Gastroesophageal sphincter (tissue), 4 donors: Measurements from ENCODE around the gene MEGF11. TPM values are rescaled to one million over a fixed set of nuclear protein-coding genes. Genes with fewer than 3 reads are reported as not detected.

Experiments used
- ATAC-seq: fragments of 150-250 bp; one replicate; pipeline ENCODE4 v1.9.1; 2016; ENCODE audit warnings: mild to moderate bottlenecking, moderate library complexity
- H3K27ac ChIP-seq, 4 donors: fragments of 200-600 bp; sonication (generic) in 3 of 4; 1 replicate in 3 of 4; 2 replicates in 1 of 4; pipeline ENCODE4 v1.5.1; 2016 to 2019
- H3K27me3 ChIP-seq: fragments of 200-600 bp; sonication (generic); one replicate; pipeline ENCODE4 v1.5.1; 2019
- H3K36me3 ChIP-seq, 2 donors: fragments of 200-600 bp; sonication (generic); one replicate each; pipeline ENCODE4 v1.5.1; 2019; ENCODE audit warnings: control low read depth in 1 of 2
- H3K4me1 ChIP-seq, 3 donors: fragments of 200-600 bp; sonication (generic); 1 replicate in 2 of 3; 2 replicates in 1 of 3; pipeline ENCODE4 v1.5.1; 2016 to 2019; ENCODE audit warnings: control low read depth in 2 of 3
- H3K4me3 ChIP-seq, 2 donors: fragments of 200-600 bp; sonication (generic); one replicate each; pipeline ENCODE4 v1.5.1; 2019; ENCODE audit warnings: mild to moderate bottlenecking in 1 of 2, moderate library complexity in 1 of 2
- H3K9me3 ChIP-seq, 3 donors: fragments of 200-600 bp; sonication (generic); one replicate each; pipeline ENCODE4 v1.5.1; 2017 to 2019; ENCODE audit warnings: control low read depth in 2 of 3
- CTCF ChIP-seq, 4 experiments: fragments of 200-600 bp in 2 of 4; fragments of 450-650 bp in 2 of 4; sonication (generic) in 1 of 4; IDR thresholded peaks; one replicate each; pipeline ENCODE4 v1.5.1; 2017 to 2019; ENCODE audit warnings: antibody characterized with exemption in 4 of 4, mild to moderate bottlenecking in 2 of 4, moderate library complexity in 2 of 4
- EP300 ChIP-seq: sonication (generic); formaldehyde crosslinking; IDR thresholded peaks from one replicate; pipeline ENCODE4 v1.6.1; 2017; ENCODE audit warnings: antibody characterized with exemption, mild to moderate bottlenecking
- POLR2A ChIP-seq, 2 donors: fragments of 450-650 bp; IDR thresholded peaks; one replicate each; pipeline ENCODE4 v1.6.1; 2017; ENCODE audit warnings: antibody characterized with exemption in 2 of 2, mild to moderate bottlenecking in 2 of 2, moderate library complexity in 1 of 2
- POLR2AphosphoS5 ChIP-seq: sonication (generic); formaldehyde crosslinking; IDR thresholded peaks from one replicate; pipeline ENCODE4 v1.6.1; 2017; ENCODE audit warnings: antibody characterized with exemption
- WGBS, 2 donors: methylation state at CpG; one replicate each; pipeline ENCODE4 v1.1.5; 2018; ENCODE audit warnings: low coverage in 1 of 2; 5-methylcytosine and 5-hydroxymethylcytosine counted together
- total RNA-seq, 4 donors: library from RNA; depleted of rRNA; stranded (reverse); fragments of >200 nt; gene quantifications; one replicate each; pipeline ENCODE4 v1.1.0, GENCODE V29; 2016

MEGF11 gene
- total RNA-seq, 4 donors from 2014 or later: 0.08 TPM; not detected in 3

- Histone ChIP-seq H3K27me3 (peaks cover 47% of the 10 kb centered on the region), H3K27ac (no peak overlapping the region), H3K4me3 (no peak overlapping the region), H3K9me3 (no peaks in the 10 kb centered on the region), H3K36me3 (no peaks in the 10 kb centered on the region), H3K4me1 (peaks cover 0 to 11% (median 0%) of the 10 kb centered on the region in 3 donors)
- WGBS, 2 donors: 61 to 67% methylated on average over 2 to 8 of the region's 8 CpGs
- TF ChIP-seq POLR2A (IDR thresholded peaks at IDR 0.05): no peak
- TF ChIP-seq EP300: no peak
- no peak for TF ChIP-seq POLR2AphosphoS5
- no peak for TF ChIP-seq CTCF (IDR thresholded peaks at IDR 0.05)
- no peak for ATAC-seq
These were observed 215.0 kb downstream of the MEGF11 start for GRCh38 chr15:66038387-66039116.

- Histone ChIP-seq H3K9me3 (peaks cover 0 to 6% (median 0%) of the 10 kb centered on the region in 3 donors), H3K27me3 (peaks cover 42% of the 10 kb centered on the region), H3K36me3 (no peaks in the 10 kb centered on the region), H3K4me1 (peaks cover 0 to 11% (median 0%) of the 10 kb centered on the region in 3 donors), H3K4me3 (no peak overlapping the region), H3K27ac (no peak overlapping the region)
- ATAC-seq: no peak
- WGBS, 2 donors: 30% methylated on average over 1 of the region's 5 CpGs; no CpG with 5 or more reads in 1 of the 2 donors
- TF ChIP-seq CTCF (IDR thresholded peaks at IDR 0.05): no peak
- no peak for TF ChIP-seq EP300
- TF ChIP-seq POLR2A (IDR thresholded peaks at IDR 0.05): no peak
- no peak for TF ChIP-seq POLR2AphosphoS5
These were observed 216.7 kb downstream of the MEGF11 start for GRCh38 chr15:66036859-66037258.

GRCh38 chr15:66035901-66036300 lies 217.6 kb downstream of the MEGF11 start:
- no peaks in the 10 kb centered on the region for H3K36me3 ChIP-seq
- no peak overlapping the region for H3K4me3 ChIP-seq
- peaks cover 0 to 10% (median 0%) of the 10 kb centered on the region in 3 donors for H3K9me3 ChIP-seq
- no peak overlapping the region for H3K27ac ChIP-seq
- peaks cover 0 to 11% (median 0%) of the 10 kb centered on the region in 3 donors for H3K4me1 ChIP-seq
- no peak for ATAC-seq
- H3K27me3 ChIP-seq: peaks cover 37% of the 10 kb centered on the region
- 56 to 87% methylated on average over 2 to 3 of the region's 5 CpGs for WGBS, 2 donors
- TF ChIP-seq EP300 (no peak), CTCF (IDR thresholded peaks at IDR 0.05) (no peak), POLR2A (IDR thresholded peaks at IDR 0.05) (no peak), POLR2AphosphoS5 (no peak)

GRCh38 chr15:66033143-66033542 lies 220.4 kb downstream of the MEGF11 start:
- peaks cover 0 to 7% (median 0%) of the 10 kb centered on the region in 3 donors for H3K4me1 ChIP-seq
- H3K27me3 ChIP-seq: peaks cover 43% of the 10 kb centered on the region
- ATAC-seq: no peak
- peaks cover 0 to 10% (median 0%) of the 10 kb centered on the region in 3 donors for H3K9me3 ChIP-seq
- H3K4me3 ChIP-seq: no peak overlapping the region
- TF ChIP-seq EP300 (no peak), POLR2AphosphoS5 (no peak), CTCF (IDR thresholded peaks at IDR 0.05) (no peak), POLR2A (IDR thresholded peaks at IDR 0.05) (no peak)
- H3K36me3 ChIP-seq: no peaks in the 10 kb centered on the region
- WGBS, 2 donors: 100% methylated on average over 1 of the region's 2 CpGs
- no peak overlapping the region for H3K27ac ChIP-seq

GRCh38 chr15:66032006-66032405 lies 221.5 kb downstream of the MEGF11 start:
- no peak for TF ChIP-seq CTCF (IDR thresholded peaks at IDR 0.05)
- TF ChIP-seq EP300: no peak
- no peak for TF ChIP-seq POLR2AphosphoS5
- TF ChIP-seq POLR2A (IDR thresholded peaks at IDR 0.05): no peak
- peaks cover 31% of the 10 kb centered on the region for H3K27me3 ChIP-seq
- no CpG with 5 or more reads among the region's 1 CpG for WGBS, 2 donors
- no peak overlapping the region for H3K27ac ChIP-seq
- no peaks in the 10 kb centered on the region for H3K4me1 ChIP-seq
- H3K9me3 ChIP-seq: peaks cover 0 to 10% (median 0%) of the 10 kb centered on the region in 3 donors
- H3K4me3 ChIP-seq: no peak overlapping the region
- no peak for ATAC-seq
- H3K36me3 ChIP-seq: no peaks in the 10 kb centered on the region
